Measurements from ENCODE around the gene ARHGAP44.

- TF ChIP-seq POLR2A (IDR thresholded peaks at IDR 0.05) (no peak), CTCF (IDR thresholded peaks at IDR 0.05) (no peak), POLR2AphosphoS5 (IDR thresholded peaks at IDR 0.05) (no peak)
These were observed 53.6 kb downstream of the ARHGAP44 start for GRCh38 chr17:12842936-12843335.
